ENCODE data around the gene FIS1. TPM values are rescaled to one million over a fixed set of nuclear protein-coding genes. Genes with fewer than 3 reads are reported as not detected.

Gene FIS1
- total RNA-seq, 1 donor from 2014 or later: 118 TPM

GRCh38 chr7:101198476-101198875 lies 46.4 kb downstream of the FIS1 start:
- no peak overlapping the region for H3K4me3 Mint-ChIP-seq (ENCODE audit: unreplicated experiment)
- H3K27me3 Mint-ChIP-seq (ENCODE audit: low read depth): peaks cover 15% of the 10 kb centered on the region
- no peak for DNase-seq (ENCODE audit: low spot score)
- no peaks in the 10 kb centered on the region for H3K36me3 Mint-ChIP-seq (ENCODE audit: low read depth)
- no peaks in the 10 kb centered on the region for H3K9me3 Mint-ChIP-seq (ENCODE audit: low read depth)
- no peak overlapping the region for H3K27ac Mint-ChIP-seq (ENCODE audit: unreplicated experiment)
- no peak for TF ChIP-seq CTCF (IDR thresholded peaks at IDR 0.05)
- peaks cover 3% of the 10 kb centered on the region for H3K4me1 Mint-ChIP-seq (ENCODE audit: low read depth)

- no peak for DNase-seq (ENCODE audit: low spot score)
- peaks cover 3% of the 10 kb centered on the region for H3K4me1 Mint-ChIP-seq (ENCODE audit: low read depth)
- no peak for TF ChIP-seq CTCF (IDR thresholded peaks at IDR 0.05)
- H3K27ac Mint-ChIP-seq (ENCODE audit: unreplicated experiment): no peak overlapping the region
- peaks cover 15% of the 10 kb centered on the region for H3K27me3 Mint-ChIP-seq (ENCODE audit: low read depth)
- H3K4me3 Mint-ChIP-seq (ENCODE audit: unreplicated experiment): no peak overlapping the region
- no peaks in the 10 kb centered on the region for H3K9me3 Mint-ChIP-seq (ENCODE audit: low read depth)
- no peaks in the 10 kb centered on the region for H3K36me3 Mint-ChIP-seq (ENCODE audit: low read depth)
Measured at GRCh38 chr7:101197991-101198390, 46.9 kb downstream of the FIS1 start.

- no peak for DNase-seq (ENCODE audit: low spot score)
- Mint-ChIP-seq H3K27ac (ENCODE audit: unreplicated experiment) (no peak overlapping the region), H3K9me3 (ENCODE audit: low read depth) (no peaks in the 10 kb centered on the region), H3K4me3 (ENCODE audit: unreplicated experiment) (no peak overlapping the region), H3K36me3 (ENCODE audit: low read depth) (no peaks in the 10 kb centered on the region), H3K4me1 (ENCODE audit: low read depth) (peaks cover 3% of the 10 kb centered on the region), H3K27me3 (ENCODE audit: low read depth) (peaks cover 7% of the 10 kb centered on the region)
- TF ChIP-seq CTCF (IDR thresholded peaks at IDR 0.05): no peak
Measured at GRCh38 chr7:101195884-101196283, 49.0 kb downstream of the FIS1 start.

Other genes starting within 250 kb of the FIS1 start
- not detected in 3 replicates for gene MUC17, start 225.0 kb downstream of the FIS1 start, total RNA-seq
- gene TRIM56, start 159.6 kb downstream of the FIS1 start, total RNA-seq: 26.1 to 35.7 TPM (median 30.4 TPM) in 3 replicates
- 794 to 1,203 TPM (median 1,180 TPM) in 3 replicates for gene SERPINE1, start 118.0 kb downstream of the FIS1 start, total RNA-seq
- 55.9 to 60.5 TPM (median 60.4 TPM) in 3 replicates for gene AP1S1, start 90.6 kb downstream of the FIS1 start, total RNA-seq
- gene VGF, start 79.5 kb downstream of the FIS1 start, total RNA-seq: 0.22 to 0.26 TPM in 2 of 3 replicates, not detected in the other
- gene NAT16, start 64.8 kb downstream of the FIS1 start, total RNA-seq: not detected in 3 replicates
- not detected in 3 replicates for gene MOGAT3, start 44.0 kb downstream of the FIS1 start, total RNA-seq
- gene PLOD3, start 27.5 kb downstream of the FIS1 start, total RNA-seq: 129 to 156 TPM (median 149 TPM) in 3 replicates
- 57.2 to 65.0 TPM (median 58.1 TPM) in 3 replicates for gene ZNHIT1, start 26.9 kb downstream of the FIS1 start, total RNA-seq
- gene CLDN15, start 7.3 kb downstream of the FIS1 start, total RNA-seq: 6.6 to 7.7 TPM (median 7.6 TPM) in 3 replicates
- gene IFT22, start 76.7 kb upstream of the FIS1 start, total RNA-seq: 24.3 to 33.0 TPM (median 26.8 TPM) in 3 replicates
- 102 to 156 TPM (median 155 TPM) in 3 replicates for gene COL26A1, start 117.8 kb upstream of the FIS1 start, total RNA-seq

Data from chondrocyte (in vitro differentiated cells).